Midbrain (tissue), 1 donor: Measurements from ENCODE around the gene KAZN.

Experiments used
- DNase-seq: peaks from one replicate; lab custom pipeline; 2025; lab: John Stamatoyannopoulos, UW

The KAZN gene

GRCh38 chr1:14825396-14825795 lies 226.9 kb downstream of the KAZN start:
- no peak for DNase-seq

- DNase-seq = no peak
Observed at GRCh38 chr1:14826172-14826636, 227.7 kb downstream of the KAZN start.

- no peak for DNase-seq
Observed at GRCh38 chr1:14826731-14827326, 228.3 kb downstream of the KAZN start.

- DNase-seq = no peak
Observed at GRCh38 chr1:14827870-14828269, 229.4 kb downstream of the KAZN start.

- no peak for DNase-seq
Observed at GRCh38 chr1:14828665-14829064, 230.2 kb downstream of the KAZN start.

GRCh38 chr1:14835725-14836124 lies 237.2 kb downstream of the KAZN start:
- DNase-seq = no peak

GRCh38 chr1:14836426-14837140 lies 238.1 kb downstream of the KAZN start:
- DNase-seq = no peak

GRCh38 chr1:14840374-14840773 lies 241.9 kb downstream of the KAZN start:
- DNase-seq = no peak

GRCh38 chr1:14841456-14841855 lies 243.0 kb downstream of the KAZN start:
- DNase-seq = no peak

GRCh38 chr1:14841951-14842350 lies 243.5 kb downstream of the KAZN start:
- DNase-seq = no peak

- DNase-seq = no peak
Observed at GRCh38 chr1:14842361-14842760, 243.9 kb downstream of the KAZN start.

GRCh38 chr1:14842891-14843290 lies 244.4 kb downstream of the KAZN start:
- DNase-seq = no peak

GRCh38 chr1:14843525-14843924 lies 245.0 kb downstream of the KAZN start:
- no peak for DNase-seq

GRCh38 chr1:14844356-14844755 lies 245.9 kb downstream of the KAZN start:
- no peak for DNase-seq

GRCh38 chr1:14844923-14845617 lies 246.6 kb downstream of the KAZN start:
- DNase-seq = no peak

- no peak for DNase-seq
Observed at GRCh38 chr1:14845851-14846250, 247.4 kb downstream of the KAZN start.

- no peak for DNase-seq
Observed at GRCh38 chr1:14846688-14847087, 248.2 kb downstream of the KAZN start.

- no peak for DNase-seq
Observed at GRCh38 chr1:14848203-14848602, 249.7 kb downstream of the KAZN start.

GRCh38 chr1:14848625-14849024 lies 250.1 kb downstream of the KAZN start:
- no peak for DNase-seq

- no peak for DNase-seq
Observed at GRCh38 chr1:14849038-14849437, 250.6 kb downstream of the KAZN start.

- no peak for DNase-seq
Observed at GRCh38 chr1:14850563-14850962, 252.1 kb downstream of the KAZN start.

GRCh38 chr1:14851760-14852159 lies 253.3 kb downstream of the KAZN start:
- DNase-seq = no peak

- no peak for DNase-seq
Observed at GRCh38 chr1:14852291-14852690, 253.8 kb downstream of the KAZN start.
